Measurements from ENCODE around the gene DDX39B.

The DDX39B gene

DNA sequence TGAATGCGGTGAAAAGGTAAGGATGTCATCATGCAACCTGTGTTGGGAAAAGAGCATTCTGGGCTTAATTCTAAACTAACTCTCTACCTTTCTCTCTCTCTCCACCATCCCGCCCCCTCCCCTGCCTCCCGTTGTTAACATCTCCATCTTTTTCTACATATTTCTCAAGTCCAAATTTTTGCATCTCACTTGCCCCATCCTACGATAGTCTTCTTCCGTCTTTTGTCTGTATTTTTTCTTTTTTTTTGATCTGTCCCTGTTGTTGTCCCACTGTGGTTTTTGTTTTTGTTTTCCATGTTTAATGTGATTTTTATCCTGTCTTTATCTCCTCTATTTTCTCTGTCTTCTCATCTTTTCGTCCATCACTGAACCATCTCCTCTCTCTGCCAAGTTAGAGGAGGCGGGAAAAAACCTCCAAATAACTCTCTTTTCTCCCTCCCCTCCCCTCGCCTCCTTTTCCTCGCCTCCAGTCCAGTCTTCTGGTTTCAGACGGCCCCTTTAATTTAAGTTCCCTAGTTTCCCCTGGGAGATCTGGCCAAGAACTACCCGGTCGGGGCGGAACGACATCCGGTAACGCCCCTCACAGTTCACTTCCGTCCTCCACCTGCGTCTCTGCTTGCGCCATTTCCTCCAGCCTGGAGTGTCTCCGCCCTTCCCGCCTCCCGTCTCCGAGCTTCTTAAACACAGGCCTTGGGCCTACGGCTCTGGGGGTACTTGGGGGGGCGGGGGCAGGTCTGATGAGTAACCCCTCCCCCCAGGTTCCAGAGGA is 5.3 kb upstream of the DDX39B start, which contains the start of gene NFKBIL1:
Gene NFKBIL1 (plus strand): TSS at position 651 of the 769 bp plus-strand sequence. CDS start 87 bp downstream, at position 738.
- no peak for FAIRE-seq

DNA sequence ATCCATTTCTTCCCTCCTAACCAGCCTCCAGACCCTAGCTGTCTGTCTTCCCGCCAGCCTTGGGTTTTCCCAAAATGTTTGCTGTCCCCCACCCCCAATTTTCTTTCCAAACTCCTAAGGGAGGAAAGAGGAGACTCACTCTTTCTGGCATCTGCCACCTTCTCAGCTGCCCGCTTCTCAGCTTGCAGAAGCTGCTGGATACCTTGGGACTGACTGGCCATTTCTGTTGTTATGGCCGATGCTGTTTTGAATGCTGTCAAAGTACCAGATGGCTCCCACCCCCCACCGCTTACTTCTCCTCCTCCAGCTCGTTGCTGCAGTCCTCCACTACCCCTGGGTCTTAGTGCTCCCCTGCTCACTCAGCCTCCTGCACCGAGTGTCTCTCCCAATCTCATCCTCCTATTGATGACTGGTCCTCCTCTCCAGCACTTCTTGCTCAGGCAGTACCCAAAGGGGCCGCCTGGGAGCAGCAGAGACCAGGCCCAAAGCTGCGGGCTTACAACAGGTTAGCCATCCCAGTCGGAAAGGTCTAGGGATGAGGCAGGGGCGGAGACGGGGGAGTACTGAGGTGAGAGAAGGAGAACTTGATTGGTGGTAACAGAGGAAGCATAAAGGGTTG is 4.6 kb upstream of the DDX39B start, which contains the start of gene ATP6V1G2:
Gene ATP6V1G2 (minus strand): TSS at position 270 of the 619 bp plus-strand sequence. CDS start 49 bp downstream, at position 221.
- no peak for FAIRE-seq

DNA sequence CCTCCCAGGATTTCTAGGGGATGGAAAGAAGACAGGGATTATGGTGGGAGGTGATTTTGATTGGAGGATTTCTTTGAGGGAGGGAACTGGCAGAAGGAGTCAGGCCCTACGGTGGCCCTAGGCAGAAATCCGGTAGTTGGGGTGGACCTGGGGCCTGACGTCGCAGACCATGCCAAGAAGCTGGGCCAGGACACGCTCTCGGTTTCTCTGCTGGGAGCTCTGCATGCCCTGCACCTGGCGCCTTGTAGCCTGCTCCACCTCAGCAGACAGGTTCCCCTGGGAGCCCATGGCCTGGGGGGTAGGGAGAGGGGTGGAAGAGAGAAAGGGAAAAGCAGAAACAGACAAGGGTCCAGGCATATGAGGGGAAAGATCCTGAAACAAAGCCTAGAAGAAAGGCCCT is 3.5 kb upstream of the DDX39B start:
- no peak for FAIRE-seq

DNA sequence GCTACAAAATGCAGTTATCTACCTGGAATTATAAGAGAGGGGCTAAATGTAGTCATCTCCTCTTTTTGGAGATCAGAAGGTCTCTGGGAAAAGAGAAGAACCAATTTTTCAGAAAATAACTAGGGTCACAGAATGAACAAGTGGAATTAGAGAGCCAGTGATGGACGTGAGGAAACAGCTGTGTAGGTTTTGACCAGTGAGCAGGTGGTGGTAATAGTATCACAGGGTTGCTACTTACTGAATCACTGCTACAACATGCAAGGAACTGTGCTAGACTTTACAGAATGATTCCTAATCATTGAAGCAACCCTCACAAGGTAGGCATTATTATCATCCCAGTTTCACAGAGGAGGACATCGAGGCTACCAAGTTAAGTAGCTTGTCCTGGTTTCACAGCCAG is 2.9 kb upstream of the DDX39B start:
- FAIRE-seq: no peak

DNA sequence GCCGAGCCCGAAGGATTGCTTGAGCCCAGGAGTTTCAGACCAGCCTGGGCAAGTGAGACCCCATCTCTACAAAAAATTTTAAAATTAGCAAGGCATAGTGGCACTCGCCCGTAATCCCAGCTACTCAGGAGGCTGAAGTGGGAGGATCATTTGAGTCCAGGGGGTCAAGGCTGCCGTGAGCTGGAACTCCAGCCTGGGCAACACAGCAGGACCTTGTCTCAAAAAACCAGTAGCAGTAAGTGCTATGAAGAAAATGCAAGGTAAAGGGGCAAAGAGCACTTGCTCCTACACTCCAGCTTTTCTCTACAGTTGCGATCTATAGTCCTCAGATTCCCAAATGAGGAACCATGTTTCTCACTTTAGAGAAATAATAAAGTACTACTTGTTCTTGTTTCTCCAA is 1.8 kb upstream of the DDX39B start:
- no peak for FAIRE-seq

DNA sequence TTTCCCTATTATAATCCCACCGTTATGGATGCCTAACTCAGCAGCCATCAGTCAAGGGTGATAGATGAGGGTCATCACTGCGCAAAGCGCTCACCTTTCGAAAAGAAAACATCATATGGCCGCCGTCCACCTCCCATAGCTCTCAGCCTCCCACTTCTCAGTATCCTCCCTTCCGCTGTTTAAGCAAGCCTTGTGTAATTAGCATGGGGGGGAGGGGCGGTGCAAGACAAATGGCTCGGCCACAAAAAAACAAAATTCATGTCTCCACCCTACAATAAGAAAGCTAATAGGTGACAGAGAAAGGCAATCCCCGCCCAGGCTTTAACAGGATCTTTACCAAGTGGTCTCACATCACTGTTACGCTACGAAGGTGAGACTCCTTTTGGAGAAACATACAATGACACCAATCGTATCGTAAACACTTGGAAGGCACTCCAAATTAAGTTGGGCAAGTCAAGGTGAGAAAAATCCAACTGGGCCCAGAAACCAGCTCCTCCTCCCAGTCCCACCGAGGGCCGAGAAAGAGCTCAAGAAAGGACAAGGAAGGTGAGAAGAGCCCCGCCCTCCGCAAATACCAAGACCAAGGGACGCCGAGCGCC is 645 bp downstream of the DDX39B start:
- FAIRE-seq: no peak

DNA sequence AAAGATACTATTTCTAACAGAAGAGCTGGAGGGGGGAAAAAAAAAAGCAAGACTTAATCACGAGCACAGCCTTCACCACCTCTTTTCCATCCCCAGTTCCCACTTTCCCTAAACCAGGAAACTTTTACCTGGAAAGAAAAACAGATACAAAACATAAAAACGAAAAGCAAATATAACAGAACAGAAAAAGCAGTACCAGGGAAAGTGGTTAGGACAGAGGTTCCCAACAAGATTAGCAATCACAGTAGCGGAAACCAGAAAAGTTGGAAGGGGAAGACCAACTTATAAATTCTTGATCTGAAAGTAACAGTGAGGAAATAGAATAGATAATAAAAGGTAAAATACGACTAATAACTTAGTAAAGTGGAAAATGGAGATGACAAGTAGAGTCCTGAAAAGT is 1.2 kb downstream of the DDX39B start:
- no peak for FAIRE-seq

DNA sequence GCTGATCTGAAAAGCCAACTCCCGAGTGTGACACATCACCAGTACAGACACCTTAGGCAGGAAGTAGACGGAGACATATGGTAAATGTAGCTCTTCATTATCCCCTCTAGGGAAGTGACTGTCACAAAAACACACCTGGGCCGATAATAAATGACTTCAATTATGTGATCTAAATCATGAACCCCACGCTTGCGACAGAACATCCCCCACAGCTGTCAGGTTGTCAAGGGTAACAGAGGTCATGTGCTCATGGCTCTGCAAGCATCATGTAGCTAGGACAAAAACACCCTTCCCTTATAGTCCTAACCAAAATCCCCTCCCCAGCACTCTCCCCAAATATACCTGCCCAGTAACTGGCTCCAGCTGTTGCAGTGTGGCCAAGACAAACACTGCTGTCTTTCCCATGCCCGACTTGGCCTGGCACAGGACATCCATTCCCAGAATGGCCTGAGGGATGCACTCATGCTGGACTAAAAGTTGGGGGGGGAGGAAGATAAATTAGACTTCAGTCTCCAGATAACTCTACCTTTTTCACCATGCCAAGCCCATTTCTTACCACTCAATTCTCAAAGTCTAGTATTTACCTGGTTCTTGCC is 2.9 kb downstream of the DDX39B start:
- FAIRE-seq: no peak

DNA sequence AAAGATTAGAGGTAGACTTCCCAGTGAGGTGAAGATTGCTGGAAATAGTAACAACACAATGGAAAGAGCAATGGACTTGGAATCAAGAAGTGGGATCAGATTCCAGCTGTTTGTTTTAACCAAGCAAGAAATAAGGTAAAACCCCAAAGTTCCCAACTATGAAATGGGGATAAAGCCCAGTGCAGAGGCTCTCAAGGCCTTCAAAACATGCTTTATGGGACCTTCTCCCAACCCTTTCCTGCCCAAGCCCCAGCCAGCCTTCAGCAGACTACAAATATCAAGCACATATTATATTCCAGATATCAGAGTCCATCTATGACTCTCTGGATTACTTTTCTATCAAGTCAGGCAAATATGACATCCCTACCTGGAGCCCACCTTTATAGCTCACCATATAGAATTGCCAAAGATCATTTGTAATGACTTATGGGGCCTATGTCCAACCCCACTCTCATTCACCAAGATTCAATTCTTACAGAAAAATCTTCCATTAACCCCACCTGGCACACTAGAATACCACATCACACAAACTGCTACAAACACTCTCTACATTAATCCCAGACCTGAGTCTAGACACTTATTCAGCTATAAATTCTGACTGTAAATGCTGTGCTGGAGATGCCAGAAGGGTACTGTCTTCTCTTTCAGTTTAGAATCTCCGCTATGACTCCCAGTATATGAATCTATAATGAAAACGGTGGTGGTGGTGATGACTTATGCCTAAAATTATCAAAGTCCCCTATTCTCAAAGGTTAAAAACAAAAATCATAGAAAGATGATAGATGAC is 6.1 kb downstream of the DDX39B start:
- FAIRE-seq: no peak

DNA sequence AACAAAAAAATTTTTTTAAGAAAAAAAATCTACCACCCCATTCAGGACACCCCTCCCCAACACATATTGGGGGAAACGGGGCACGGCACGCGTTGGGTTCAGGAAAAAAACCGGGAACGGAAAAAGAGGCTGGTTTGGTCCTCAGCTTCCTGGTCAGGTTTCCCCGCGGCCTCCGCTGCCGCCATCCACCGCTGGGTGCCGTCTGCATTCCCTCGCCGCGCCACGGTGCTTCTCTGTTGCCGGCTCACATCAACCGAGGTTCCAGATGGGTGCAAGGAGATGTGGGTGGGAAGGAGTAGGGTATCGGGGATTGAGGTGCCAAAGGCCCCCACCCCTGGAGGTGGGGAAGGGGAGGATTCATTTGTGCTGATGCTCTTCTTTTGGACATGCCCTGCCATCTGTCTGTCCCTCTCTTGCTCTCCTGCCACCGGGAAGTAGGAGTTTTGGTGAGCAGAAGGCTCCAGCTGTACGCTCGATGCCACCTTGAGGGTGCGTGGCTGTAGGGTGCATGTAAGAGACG is 7.2 kb downstream of the DDX39B start:
- FAIRE-seq: no peak

DNA sequence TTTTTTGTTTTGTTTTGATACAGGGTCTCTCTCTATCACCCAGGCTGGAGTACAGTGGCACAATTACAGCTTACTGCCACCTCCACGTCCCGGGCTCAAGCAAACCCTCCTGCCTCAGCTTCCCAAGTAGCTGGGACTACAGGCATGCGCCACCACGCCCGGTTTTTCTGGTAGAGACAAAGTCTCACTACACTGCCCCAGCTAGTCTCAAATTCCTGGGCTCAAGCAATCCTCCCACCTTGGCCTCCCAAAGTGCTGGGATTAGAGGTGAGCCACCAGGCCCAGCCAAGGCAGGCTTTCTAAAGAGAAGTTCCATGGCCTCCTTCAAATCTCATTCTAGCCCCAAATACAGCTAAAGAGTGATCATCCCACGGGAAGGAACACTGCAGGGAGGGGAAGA is 7.8 kb downstream of the DDX39B start:
- FAIRE-seq: no peak

DNA sequence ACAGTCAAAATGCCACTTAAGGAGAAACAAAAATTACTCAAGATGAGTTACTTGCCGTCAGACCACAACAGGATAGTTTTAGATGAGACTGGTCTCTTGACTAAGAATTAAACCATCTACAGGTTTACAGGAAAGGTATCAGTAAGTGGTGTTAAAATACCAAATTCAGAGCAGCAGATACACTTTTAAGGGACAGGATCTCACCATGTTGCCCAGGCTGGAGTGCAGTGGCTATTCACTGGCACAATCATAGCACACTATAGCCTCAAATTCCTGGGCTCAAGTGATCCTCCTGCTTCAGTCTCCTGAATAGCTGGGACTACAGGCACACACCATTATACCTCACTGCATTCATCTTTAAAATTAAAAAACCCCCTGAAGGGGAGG is 8.4 kb downstream of the DDX39B start:
- no peak for FAIRE-seq

DNA sequence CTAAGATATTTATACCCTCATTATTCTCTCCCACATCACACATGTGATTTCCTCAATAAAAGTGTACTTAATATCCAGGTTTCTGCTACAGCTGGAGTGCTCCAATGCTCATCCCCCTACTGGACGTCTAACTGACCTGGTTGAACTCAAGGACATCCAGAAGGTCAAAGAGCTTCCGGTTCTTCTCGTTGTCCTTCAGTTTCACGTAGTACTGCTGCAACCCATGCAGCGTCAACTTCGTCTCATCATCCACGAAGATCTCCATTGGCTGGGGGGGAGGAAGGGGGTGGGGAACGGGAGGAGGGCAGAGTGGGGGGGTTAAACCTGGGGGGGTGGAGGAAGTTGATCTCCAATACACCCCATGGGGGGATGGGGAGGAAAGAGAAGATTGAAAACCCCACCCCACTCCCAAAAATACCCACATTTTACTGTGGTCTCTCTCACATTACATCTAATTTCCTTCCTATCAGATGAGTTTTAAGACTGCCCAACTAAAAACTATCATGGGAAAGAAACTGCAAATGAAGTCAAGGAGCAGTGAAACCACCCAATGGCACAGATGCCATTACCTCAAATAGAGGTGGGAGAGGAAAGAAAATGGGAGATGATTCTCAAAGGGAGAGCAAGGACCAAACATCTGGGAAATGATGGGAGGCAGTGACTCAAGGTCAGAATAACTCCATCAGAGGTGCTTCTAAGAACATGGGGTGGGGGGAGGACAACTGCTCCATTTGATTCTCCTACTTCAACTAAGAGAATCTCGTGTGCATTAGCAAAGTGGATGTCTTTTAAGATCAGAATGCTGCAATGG is 9.0 kb downstream of the DDX39B start:
- no peak for FAIRE-seq

DNA sequence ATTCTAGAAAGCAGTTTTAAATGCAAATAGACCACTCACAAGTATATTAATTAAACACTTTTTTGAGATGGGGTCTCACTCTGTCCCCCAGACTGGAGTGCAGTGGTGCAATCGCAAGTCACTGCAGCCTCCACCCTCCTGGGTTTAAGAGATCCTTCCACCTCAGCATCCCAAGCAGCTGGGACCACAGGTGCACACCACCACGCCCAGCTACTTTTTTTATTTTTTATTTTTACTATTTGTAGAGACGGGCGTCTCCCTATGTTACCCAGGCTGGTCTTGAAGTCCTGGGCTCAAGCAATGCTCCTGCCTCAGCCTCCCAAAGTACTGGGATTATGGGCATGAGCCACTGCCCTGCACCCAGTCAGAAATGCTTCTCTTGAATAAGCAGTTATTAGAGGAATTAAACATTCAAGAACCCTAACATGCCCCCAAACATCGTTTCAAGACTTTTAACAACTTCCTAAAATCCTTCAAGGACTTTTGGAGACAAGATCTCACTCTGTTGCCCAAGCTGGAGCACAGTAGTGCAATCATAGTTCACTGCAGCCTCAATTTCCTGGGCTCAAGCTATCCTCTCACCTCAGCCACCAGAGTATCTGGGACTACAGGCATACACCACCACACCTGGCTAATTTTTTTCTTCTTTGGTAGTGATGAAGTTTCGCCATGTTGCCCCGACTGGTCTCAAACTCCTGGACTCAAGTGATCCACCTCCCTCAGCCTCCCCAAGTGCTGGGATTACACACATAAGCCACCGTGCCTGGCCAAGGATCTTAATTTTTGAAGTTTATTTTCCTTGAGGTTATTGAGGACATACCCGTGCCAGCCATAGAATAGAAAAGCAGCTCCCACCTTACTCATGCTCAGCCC is 9.8 kb downstream of the DDX39B start:
- no peak for FAIRE-seq

DNA sequence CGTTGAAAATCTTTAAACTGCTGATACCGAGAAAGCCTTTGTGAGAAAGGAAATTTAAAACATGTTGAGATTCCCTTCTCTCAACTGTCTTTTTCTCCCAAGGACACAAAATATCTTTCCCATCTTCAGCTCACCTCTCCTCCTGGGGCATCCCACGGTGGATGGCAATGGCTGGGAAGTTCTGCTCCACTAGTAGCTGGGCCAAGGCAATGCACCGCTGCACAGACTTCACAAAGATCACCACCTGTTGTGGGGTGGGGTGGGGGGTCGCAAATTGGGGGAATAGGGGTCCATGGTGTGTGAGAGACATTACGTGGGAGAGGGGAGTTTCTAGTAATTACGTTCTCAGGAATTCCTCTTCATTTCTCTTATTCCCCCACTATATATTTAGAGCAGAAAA is 10.6 kb downstream of the DDX39B start:
- no peak for FAIRE-seq

DNA sequence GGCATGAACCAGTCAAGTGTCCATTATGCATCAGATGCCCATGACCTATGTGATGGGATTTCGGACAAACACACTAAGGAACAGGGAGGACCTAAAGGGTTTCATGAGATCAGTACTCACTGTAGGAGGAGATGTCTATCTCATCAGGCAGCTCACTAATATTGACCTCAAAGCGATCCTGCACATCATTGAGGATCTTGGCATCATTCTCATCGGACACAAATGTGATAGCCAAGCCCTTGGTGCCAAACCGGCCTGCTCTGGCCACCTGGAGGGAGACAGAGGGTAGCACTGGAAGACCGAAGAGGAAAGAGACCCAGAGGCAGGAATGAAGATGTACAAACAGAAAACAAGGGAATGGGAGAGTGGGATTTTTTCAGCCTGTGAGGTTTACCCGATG is 11.1 kb downstream of the DDX39B start:
- no peak for FAIRE-seq

DNA sequence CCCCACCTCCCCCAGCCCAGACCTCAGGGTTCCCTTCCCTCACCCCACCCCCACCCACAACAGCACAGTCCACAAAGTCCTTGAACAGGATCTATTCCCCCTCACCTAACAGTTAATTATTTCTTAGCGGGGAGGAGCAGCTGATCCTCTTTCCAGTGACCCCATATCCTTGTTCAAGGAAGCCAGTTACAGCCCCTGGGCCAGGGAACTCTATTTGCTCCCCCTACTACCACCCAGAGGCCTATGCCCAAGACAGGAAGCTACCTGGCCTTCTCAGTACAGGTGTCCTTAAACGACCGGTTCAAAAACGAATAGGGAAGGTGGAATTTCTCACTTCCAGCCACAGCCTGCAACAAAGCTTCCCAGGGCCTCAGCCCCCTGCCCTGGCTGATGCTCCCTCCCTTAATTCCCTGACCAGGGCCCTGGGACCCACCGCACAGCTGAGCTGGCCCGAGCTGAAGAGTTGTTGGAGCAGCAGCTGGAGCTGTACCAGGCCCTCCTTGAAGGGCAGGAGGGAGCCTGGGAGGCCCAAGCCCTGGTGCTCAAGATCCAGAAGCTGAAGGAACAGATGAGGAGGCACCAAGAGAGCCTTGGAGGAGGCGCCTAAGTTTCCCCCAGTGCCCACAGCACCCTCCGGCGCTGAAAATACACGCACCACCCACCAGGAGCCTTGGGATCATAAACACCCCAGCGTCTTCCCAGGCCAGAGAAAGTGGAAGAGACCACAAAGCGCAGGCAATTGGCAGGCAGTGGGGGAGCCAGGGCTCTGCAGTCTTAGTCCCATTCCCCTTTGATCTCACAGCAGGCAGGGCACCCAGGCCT is 12.3 kb downstream of the DDX39B start:
- no peak for FAIRE-seq

DNA sequence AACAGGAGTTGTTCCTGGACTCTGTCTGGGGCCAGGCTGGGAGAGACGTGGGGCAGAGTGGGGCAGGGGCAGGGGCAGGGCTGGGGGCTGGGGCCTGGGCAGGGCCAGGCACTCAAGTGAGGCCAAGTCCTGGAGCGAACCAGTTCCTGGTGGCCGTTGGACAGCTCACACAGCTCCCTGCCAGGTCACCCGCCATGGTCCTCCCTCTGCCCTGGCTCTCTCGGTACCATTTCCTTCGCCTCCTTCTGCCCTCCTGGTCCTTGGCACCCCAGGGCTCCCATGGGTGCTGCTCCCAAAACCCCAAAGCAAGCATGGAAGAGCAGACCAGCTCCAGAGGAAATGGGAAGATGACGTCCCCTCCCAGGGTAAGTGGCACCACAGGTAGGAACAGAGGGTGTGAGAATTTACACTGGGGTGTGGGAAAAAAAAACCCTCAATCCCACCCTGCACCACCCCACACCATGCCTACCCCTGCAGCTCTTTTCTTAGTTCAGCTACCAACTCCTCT is 12.9 kb downstream of the DDX39B start, which contains the start of gene MCCD1:
Gene MCCD1 (plus strand): TSS at position 142 of the 508 bp plus-strand sequence. CDS start 53 bp downstream, at position 195.
- no peak for FAIRE-seq

DNA sequence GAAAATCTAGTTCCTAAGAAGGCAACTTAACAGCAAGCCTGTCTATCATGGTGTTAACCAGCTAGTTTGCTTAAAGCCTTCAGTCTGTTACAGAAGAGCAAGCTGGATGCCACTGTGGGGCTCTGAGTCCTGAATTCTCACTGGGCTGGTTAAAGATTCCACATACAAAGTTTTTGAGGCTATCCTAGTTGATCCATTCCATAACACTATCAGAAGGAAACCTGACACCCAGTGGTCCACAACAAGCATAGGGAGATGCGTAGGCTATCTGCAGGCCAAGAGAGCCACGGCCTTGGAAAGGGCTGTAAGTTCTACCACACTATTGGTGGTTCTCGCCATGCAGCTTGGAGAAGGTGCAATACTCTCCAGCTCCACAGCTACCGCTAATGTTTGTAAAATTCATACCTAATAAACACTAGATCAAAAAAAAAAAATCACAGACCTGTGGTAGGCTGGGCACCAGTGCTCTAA is 13.5 kb downstream of the DDX39B start:
- no peak for FAIRE-seq

All from colon (tissue), 2 donors.